ENCODE measurements around the gene ZNF446.
A peak's percentile ranks its signal among the peaks of the same experiment; 100 is the strongest.
"Not testable (repeated sequence)": the region's sequence is repeated elsewhere in the genome, so short reads cannot be mapped to it uniquely, and the experiment has no call there.

ZNF446 gene

GRCh38 chr19:58507602-58508223 lies 31.6 kb downstream of the ZNF446 start:
- not testable (repeated sequence) for DNase-seq

GRCh38 chr19:58509731-58510083 lies 33.6 kb downstream of the ZNF446 start:
- DNase-seq: no peak

DNA sequence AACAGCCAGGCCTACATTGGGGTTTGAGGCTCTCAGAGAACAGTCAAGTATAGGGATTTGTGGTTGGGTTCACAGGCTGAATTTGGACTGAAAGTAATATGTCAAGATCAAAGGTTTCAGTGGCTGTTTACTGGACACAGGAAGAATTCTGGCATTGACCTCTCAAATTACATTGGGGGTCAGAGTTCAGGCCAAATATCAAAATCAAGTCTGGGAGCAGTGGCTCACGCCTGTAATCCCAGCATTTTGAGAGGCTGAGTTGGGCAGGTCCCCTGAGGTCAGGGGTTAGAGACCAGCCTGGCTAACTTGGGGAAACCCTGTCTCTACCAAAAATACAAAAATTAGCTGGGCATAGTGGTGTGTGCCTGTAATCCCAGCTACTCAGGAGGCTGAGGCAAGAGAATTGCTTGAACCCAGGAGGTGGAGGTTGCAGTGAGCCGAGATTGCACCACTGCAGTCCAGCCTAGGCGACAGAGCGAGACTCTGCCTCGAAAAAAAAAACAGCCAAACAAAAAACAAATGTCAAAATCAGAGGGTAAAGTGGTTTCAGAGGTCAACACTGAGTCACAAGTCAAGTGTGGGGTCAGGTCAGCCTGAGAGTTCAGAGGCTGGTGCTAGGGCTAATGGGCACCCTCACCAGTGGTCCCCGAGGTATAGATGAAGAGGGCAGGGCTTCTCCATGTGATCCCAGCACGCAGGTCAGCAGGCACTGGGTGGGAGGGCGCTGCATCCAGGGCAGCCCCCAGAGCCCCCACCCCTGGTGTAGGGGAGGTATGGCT lies 34.1 kb downstream of the ZNF446 start:
- no peak for DNase-seq

DNA sequence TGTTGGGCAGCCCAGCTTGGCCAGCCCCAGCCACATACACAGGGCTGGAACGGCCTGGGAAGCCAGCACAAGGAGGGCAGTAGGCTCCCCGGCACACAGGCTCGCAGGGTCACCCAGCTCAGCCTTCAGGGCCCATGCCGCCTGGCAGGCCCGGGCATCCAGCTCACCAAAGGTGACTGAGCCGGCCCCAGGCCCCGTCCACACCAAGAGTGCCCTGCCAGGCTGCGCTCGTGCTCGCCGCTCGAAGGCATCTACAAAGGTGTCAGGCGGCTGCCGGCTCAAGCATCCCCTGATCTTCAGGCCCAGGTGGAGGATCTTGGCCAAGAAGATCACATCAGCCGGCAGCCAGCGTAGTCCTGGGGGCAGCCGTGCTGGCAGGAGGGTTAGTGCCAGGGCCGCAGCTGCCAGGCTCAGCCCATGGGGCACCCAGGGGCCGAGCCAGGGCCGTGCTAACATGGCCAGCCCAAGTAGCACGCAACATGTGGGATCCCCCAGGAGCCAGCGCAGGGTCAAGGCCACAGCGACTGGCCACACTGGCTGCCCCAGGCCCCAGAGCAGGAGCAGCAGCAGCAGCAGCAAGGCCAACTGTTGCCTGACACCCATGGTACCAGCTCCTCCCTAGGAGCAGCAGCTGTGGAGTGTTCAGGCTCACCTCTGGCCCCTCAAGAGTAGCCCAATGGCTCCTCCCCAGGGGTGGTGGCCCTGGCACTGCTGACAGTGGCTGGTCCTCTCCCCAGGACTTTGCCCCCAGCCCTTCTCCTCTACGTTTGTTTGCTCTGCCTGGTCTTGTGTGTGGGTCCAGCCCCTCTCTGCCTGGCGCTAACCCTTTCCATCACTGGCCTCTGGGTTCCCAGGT lies 35.4 kb downstream of the ZNF446 start, which contains the start of gene SLC27A5:
Gene SLC27A5, minus strand, starts transcription at position 640 of the 856 bp plus-strand sequence. Its CDS starts 37 bp downstream, at position 603.
- DNase-seq: no peak

DNA sequence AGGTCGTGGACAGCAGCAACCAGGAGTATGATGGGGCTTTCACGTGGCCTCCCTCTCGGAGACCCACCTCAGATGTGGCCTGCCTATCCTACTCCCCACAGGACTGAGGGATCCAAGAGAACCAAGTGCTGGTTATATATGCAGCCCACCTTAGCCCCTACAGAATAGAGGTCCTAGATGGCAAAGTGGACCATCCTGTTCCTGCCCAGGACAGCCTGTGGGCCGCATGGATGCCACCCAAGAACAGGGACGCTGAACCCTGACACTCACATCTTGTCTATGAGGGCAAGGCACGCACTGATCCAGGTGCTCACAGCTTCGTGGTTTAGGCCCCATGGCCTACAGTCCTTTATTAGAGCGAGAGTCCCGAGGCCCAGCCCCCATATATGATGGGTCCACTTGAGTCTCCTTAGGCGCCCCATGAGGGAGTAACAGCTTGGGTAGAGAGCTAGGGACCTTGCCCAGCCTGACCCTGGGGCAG lies 37.1 kb downstream of the ZNF446 start:
- no peak for DNase-seq

- DNase-seq: no peak
Observed at GRCh38 chr19:58513694-58514563, 37.8 kb downstream of the ZNF446 start.

DNA sequence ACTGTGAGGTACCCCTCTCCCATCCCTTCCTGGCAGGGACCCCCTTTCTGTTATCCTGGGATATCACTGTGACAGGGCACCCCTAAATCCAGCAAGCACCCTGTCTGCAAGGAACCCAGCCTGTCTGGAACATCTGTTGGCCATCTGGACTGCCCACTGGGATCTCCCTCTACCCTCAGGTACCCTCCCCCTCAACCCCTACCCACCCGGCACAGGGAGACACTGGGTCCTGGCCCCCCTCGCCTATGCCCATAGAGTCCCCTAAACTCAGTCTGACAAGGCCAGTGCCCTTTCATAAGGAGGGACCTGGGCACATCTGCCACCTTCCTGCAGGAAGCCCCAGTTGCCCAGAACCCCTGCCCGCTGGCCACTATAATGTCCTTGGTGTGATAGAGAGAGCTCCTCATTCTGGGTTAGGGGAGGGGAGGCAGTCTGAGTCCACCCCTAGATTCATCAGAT lies 38.4 kb downstream of the ZNF446 start:
- no peak for DNase-seq

DNA sequence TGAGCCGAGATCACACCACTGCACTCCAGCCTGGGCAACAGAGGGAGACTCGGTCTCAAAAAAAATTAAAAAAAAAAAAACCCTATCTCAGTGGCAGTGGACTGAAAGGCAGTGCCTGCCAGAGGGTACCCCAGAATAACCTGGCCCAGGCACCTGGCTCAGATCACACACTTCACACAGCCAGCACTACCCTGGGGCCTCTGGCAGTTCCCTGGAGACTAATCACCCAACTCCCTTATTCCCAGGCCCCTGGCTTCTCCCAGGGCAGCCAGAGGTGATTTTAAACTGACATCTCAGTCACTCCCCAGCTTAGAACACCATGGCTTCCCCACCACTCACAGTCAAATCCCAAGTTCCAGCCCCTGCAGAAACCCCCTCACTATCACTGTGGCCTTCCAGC lies 39.1 kb downstream of the ZNF446 start:
- DNase-seq: no peak

DNA sequence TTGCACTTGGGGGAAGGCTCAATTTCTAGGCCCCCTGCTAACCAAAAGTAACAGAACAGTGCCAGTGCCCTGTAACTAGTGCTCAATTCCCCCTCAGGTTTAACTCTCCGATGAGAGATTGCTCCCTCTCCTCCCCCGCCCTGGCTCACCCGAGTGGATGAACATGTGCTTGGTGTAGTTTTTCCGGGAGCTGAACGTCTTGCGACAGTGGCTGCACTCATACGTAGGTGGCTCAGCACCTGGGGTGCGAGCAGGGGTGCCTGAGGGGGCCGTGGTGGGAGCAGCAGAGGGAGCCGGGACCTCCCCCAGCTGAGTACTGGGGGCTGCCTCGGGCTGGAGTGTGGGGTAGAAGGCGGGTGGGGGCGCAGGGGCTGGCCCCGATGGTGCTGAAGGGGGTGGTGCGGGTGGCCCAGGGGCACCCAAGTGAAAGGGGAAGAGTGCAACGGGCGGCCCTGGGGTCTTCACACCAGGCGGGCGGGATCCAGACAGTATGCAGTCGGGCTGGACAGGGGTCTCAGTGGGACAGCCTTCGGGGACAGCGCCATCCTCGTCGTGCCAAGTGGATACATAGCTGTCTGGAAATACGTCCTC lies 40.2 kb downstream of the ZNF446 start:
- no peak for DNase-seq

- no peak for DNase-seq
Observed at GRCh38 chr19:58516964-58517833, 41.0 kb downstream of the ZNF446 start.

DNA sequence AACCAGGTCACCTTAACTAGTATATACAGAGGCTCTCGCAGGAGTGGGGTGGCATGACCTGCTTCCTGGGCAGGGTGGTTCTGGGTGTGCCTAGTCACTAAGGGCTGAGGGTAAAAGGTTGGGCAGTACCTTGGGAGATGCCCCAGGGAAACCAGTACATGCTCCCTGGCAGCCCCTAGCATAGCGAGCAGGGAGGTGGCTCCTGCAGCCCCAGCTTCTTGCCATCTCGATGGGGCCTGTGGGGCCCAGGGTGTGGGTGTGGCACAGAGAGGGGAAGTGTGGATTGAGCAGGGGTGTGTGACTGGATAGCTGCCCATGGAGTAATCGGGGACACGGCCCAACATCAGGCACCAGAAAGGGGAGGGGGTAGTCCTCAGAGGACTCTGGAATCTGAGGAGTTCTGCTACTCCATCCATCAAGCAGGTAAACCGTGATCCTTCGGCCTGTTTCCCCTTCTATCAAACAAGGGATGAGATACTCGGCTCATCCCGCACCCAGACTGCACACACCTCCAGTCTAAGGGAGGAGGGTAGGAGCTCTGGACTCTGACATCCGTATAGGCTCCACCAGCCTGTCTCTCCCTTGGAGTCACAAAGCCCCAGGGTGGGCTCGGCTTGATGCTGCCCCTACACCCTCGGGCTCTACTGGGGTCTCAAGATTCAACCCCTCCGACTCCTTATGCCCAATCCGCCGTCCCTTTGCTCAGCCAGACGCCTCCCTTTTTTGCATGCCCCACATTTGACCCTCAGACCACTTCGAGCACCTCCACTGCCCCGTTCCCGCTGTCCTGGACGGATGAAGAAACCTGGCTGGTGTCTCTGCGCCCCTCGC lies 42.3 kb downstream of the ZNF446 start:
- DNase-seq: no peak

DNA sequence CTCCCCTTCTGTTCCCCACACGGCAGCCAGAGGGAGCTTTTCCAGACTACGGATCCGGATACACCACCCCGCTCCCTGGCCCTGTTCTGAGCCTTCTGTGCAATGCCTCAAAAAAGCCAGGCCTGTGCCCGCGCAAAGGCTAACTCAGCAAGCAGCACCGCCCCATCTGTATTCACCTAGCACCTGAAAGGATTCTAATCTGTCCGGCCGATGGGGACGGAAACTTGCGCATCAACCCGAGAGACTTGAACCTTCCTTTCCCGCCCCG lies 42.9 kb downstream of the ZNF446 start:
- peak; percentile 29 for DNase-seq

DNA sequence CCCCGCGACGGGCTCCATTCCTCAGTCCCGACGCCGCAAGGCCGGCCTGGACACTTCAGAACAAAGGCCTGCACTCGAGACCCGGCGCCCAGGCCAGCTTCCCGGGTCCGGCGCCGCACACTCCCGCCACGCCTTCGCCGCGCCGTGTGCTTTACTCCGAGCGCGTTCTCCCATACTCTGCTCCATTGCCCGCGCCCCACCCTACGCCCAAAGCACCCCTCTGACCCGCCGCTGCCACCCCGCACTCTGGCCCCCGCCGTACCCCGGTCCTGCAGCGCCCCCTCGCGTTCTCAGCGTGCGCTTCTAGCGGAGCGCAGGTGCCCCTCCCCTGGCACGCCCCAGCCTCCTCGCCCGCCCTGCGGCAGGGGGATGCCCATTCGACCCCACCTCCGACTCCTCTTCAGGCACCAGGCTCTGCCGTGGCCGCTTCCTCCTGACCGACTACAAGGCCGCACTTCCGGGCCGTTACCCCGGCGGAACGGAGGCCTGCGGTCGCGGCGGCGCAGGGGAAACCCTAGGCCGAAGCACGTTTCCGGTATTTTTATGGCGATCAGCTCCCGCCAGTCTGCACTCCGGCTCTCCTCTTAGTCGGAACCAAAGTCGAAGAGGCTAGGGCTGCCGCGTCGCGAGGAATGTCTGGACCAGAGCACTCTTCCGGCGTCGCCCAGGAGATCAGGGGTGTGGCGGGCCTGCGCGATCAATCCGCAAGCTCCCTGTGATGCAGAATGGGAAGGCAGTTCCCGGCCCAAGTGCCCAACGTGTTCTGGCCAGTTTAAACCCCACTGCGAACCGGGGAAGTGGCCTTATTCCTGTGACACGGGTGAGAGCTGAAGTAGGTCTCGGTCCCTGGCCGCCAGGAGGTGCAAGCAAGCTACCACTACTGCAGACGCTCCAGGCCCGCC lies 43.5 kb downstream of the ZNF446 start, which contains the start of gene ZBTB45:
Gene ZBTB45, minus strand, starts transcription at position 456 of the 902 bp plus-strand sequence. CDS start 2,137 bp downstream, outside the sequence.
- peak; percentile 87 for DNase-seq

GRCh38 chr19:58520257-58520599 lies 44.1 kb downstream of the ZNF446 start:
- no peak for DNase-seq

- DNase-seq: no peak
Observed at GRCh38 chr19:58521651-58522050, 45.5 kb downstream of the ZNF446 start.

DNA sequence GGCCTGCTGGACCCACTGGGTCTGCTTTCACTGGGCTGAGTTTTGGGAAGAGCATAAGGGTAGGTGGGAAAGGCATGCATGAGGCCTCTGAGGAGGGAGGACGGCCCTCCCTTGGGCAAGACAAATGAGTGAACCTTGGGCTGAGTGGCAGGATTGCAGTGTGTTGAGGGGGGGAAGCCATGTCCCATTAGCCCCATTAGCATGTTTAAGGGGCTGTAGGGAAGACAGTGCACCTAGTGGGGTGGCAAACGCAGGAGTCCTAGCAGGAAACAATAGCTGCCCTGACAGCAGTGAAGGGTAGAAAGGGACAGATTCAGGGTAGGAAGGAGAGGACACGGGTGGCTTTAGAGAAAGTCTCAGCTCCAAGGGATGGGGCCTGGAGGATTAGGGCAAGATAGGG lies 46.6 kb downstream of the ZNF446 start:
- DNase-seq: no peak

DNA sequence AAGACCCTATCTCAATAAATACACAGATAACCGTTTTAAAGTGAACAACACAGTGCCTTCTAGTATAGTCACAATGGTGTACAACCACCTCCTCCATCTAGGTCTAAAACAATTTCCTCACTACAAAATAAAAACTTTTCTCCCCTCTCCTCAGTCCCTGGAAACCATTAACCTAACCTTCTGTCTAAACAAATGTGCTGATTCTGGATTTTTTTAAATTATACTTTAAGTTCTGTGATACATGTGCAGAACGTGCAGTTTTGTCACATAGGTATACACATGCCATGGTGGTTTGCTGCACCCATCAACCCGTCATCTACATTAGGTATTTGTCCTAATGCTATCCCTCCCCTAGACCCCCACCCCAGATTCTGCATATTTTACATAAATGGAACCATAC lies 53.3 kb downstream of the ZNF446 start:
- DNase-seq: no peak

Data from T1000 (cell line).